Colon (tissue), 2 donors: Measurements from ENCODE around the gene RASGRP3.

Experiments
- FAIRE-seq: peaks from 2 replicates; lab custom pipeline; 2012; peaks lifted over from hg19 to GRCh38; lab: Jason Lieb, UNC
- donor health status: control.
- donor health status: control.

Gene RASGRP3

GRCh38 chr2:33525666-33526065 lies 49.2 kb downstream of the RASGRP3 start:
- no peak for FAIRE-seq

- no peak for FAIRE-seq
These were observed 49.7 kb downstream of the RASGRP3 start for GRCh38 chr2:33526132-33526531.

GRCh38 chr2:33526921-33527320 lies 50.5 kb downstream of the RASGRP3 start:
- FAIRE-seq, result no peak

DNA sequence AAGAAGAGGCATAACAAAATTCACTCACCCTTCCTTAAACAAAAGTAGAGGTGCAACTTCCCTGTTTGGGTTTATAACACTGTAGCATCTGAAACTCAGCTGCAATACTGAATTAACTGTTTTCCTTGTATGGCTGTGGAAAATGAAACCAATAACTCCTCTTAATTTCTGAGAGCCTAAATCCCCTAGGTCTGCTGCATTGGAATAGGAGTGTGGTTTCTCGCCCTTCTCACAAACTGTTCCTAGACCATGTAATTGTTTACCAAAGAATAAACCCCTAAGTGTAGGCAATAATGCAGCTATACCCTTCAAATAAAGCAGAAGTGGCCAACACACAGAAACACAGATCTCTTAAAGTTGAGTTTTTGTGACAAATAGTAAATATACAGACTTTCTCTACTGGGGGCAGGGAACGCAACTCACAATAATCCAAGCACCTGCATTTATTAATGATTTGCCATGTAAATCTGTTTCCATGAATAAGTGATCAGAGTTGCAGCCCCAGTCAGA lies 52.0 kb downstream of the RASGRP3 start:
- no peak for FAIRE-seq

- FAIRE-seq, result no peak
These were observed 53.5 kb downstream of the RASGRP3 start for GRCh38 chr2:33529771-33530481.

DNA sequence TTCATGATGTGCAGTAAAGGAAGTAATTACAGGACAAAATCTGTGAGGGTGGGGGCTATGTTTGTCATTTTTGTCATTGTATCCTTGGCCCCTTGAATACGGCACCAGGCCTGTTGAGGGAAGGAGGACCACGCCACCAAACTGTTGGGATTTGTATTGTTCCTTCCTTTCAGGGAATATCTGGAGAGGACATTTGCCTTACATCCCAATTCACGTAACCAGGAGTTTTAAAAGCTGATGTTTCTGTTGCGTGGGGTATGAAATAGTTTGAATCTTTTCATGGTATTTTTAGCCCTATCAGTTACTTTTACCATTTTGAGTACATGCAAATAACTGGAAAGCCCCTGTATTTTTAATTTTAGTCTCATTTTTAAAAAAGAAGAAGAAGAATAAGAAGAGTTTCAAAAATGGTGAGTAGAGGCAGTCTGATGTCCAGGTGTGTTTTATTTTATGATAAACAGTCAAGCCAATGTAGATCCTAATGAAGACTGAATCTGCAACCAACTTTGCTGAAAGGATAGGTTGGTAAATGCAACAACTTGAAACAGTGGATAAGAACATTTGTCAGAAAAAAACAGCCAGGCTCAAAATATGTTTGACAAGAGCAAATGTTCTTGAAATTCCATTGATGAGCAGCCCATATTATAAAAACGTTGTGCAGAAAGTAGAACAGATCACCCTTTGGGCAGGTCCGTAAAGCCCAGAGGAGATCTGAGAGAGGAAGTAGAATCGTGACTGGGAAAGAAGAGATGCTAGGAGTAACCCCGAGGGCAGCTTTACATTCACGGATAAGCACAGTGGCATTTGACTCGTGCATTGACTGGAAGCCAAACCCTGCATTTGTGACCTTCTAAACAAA lies 54.5 kb downstream of the RASGRP3 start:
- FAIRE-seq, result no peak

GRCh38 chr2:33531549-33532059 lies 55.2 kb downstream of the RASGRP3 start:
- no peak for FAIRE-seq

DNA sequence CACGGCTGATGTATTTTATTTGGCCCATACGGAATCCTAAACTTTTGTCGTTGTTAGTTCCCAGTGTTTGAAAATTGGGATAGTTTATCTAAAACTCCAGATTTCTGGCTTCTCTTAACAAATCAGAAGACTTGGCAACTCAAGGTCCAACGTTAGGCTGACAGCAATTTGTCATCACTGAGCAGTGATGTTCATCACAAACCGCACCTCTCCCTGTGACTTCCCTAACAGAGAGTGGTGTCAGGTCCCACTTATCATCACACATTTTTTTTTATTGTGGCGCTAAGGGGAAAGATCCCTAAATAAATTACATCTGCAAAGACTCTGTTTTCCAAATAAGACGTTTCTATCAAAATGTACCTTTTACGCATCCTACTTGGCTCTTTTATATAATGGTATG lies 55.7 kb downstream of the RASGRP3 start:
- no peak for FAIRE-seq

DNA sequence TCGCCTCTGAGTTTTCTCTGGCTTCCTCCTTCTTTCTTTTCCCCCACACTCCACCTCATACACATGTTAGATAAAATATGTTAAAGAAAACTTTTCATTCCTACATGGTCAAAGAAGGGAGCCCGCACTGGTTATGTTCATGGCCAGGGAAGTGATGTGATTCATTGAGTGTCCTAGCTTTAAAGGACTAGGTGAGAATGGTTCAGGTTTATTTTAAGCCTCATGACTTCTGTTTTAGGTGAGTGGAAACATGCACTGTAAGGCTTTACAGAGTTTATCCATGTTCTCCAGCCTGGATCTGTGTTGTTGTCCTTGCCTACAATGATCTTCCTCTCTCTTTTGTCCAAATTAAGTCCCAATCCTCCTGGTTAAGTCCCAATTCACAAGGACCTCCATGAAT lies 56.5 kb downstream of the RASGRP3 start:
- FAIRE-seq, result no peak

GRCh38 chr2:33535421-33535820 lies 59.0 kb downstream of the RASGRP3 start:
- FAIRE-seq, result no peak

- no peak for FAIRE-seq
These were observed 64.8 kb downstream of the RASGRP3 start for GRCh38 chr2:33541243-33541642.

- no peak for FAIRE-seq
These were observed 73.8 kb downstream of the RASGRP3 start for GRCh38 chr2:33550206-33550605.

DNA sequence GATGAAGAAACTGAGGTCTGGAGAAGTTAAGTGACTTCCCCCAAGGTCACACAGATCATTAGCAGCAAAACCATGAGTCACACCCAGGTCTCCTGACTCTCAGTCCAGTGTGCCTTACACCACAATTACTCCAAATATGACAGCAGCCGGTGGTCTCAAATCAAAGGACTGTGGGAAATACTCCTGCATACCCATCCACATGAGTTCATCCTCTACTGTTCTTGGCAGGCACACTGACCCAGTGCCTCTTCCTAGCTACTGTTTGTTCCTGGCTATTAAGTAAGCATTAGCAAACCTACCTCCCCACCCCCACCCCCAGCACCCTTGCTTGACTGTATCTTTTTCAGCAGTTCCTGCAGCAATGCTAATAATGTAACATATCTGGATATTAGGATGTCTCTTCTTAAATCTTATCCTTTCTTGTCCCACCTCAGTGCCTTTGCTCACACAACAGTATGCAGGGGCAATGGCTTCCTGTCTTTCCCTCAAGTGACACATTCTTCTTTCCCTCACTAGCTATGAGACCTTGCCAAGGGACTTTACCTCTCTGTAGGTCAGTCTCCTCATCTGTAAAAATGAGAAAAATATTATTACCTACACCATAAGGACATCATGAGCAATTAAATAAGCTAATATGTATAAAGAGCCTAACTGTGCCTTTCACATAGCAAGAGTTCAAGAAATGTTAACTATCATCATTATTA lies 76.5 kb downstream of the RASGRP3 start:
- FAIRE-seq, result no peak

GRCh38 chr2:33555681-33556080 lies 79.2 kb downstream of the RASGRP3 start:
- FAIRE-seq, result no peak

DNA sequence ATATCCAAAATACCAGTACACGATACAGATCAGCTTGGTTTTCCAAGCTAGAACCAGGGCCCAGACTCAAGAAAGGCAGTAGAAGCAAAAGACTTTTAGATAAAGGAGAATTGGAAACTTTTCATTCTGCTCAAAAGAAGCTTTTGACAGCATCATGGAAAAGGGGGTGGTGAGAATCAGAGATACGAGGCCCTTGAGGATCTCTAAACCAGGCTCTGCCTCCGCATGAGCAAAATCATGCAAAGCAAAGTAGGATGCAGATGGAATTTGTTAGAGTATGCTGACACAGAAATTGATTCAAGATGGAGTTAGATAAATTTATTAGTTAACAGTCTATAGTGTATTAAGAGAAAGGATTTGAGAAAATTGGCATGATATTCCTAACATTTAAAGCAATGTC lies 82.9 kb downstream of the RASGRP3 start:
- no peak for FAIRE-seq

- no peak for FAIRE-seq
These were observed 83.6 kb downstream of the RASGRP3 start for GRCh38 chr2:33560017-33560416.

DNA sequence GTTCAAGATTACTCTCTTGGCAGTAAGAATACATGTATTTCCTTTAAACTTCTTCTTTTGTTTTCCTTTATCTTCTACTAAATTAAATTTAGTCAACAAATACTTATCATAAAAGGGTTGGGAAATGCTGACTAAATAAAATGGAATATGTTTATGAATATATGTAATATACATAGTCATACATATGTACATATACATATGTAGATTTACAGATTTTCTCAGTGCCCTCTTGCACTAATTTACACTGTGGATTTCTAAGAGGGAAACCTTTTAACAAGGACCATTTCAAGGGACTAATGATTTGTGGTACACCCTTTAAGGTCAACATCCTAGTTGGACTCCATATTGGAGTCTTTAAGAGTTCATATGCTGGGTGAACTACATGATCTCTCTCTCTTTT lies 85.4 kb downstream of the RASGRP3 start:
- FAIRE-seq, result no peak

DNA sequence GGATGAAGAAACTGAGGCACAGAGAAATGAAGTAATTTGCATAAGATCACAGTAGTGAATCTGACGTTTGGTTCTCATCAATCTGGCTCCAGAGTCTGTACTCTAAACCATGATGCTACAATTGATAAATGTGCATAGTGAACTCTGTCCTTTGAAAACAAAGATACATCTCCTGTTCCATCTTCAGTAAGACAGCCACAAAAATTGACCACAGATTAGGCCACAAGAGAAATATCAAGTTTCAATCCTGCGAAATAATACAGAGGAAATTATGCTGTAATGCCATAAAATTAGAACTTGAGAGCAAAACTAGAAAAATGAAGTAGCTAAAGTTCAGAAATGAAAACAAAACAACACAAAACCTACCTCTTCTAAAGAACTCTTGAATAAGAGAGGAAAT lies 94.2 kb downstream of the RASGRP3 start:
- no peak for FAIRE-seq

DNA sequence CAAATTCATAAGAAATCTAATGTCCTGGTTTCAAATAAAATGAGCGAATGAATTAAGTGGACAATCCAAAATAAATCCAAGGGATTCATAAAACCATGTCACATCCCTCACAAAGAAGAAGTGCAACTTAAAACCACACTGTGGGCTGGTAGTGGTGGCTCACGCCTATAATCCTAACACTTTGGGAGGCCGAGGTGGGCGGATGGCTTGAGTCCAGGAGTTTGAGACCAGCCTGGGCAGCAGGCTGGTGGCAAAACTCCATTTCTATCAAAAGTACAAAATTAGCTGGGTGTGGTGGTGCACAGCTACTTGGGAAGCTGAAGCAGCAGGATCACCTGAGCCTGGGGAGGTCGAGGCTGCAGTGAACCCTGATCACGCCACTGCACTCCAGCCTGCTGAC lies 97.2 kb downstream of the RASGRP3 start:
- no peak for FAIRE-seq

GRCh38 chr2:33577084-33577483 lies 100.6 kb downstream of the RASGRP3 start:
- no peak for FAIRE-seq

GRCh38 chr2:33577668-33578067 lies 101.2 kb downstream of the RASGRP3 start:
- no peak for FAIRE-seq

DNA sequence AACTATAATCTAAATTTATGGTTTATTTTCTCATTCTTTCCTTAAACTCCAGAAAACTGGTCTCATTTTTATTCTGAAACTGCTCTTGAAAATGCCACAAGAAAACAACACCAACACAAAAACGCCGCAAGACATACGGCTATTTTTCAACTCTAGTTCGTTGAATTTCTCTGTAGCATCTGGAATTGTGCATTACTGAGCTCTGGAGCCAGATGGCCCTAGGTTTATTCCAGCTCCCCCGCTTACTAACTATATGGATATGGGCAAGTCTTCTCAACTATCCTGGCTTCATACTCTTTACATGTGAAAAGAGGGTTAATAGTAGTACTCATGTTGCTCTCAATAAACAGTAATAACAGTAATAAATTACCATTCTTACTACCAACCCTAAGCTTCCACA lies 102.8 kb downstream of the RASGRP3 start:
- FAIRE-seq, result no peak

GRCh38 chr2:33581872-33582271 lies 105.4 kb downstream of the RASGRP3 start:
- no peak for FAIRE-seq
